K562 (cell line): ENCODE results near the gene ISG20L2. TPM values are rescaled to one million over a fixed set of nuclear protein-coding genes. Genes with fewer than 3 reads are reported as not detected.

Experiments used
- EWSR1 ChIP-seq: fragments of 450-650 bp; IDR thresholded peaks from 2 replicates; pipeline ENCODE4 v1.6.1; 2018; ENCODE audit warnings: borderline replicate concordance, mild to moderate bottlenecking, low read depth, moderate library complexity; ENCODE audit not compliant: partially characterized antibody
- SRSF7 ChIP-seq: fragments of 200-400 bp; formaldehyde crosslinking; optimal IDR thresholded peaks from 2 replicates; pipeline ENCODE3; 2017; ENCODE audit warnings: mild to moderate bottlenecking, low read depth, low read length
- ZFP36 ChIP-seq: fragments of 150-350 bp; IDR thresholded peaks from 2 replicates; pipeline ENCODE4 v1.6.1; 2018; ENCODE audit warnings: low read length, low read depth; ENCODE audit not compliant: partially characterized antibody
- ZKSCAN8 ChIP-seq: fragments of 200-800 bp; sonication (Bioruptor generic); IDR thresholded peaks from 2 replicates; pipeline ENCODE4 v1.6.1; 2016; ENCODE audit warnings: missing genetic modification characterization, missing compliant biosample characterization
- polyA plus RNA-seq, 8 experiments: library from polyadenylated mRNA; depleted of rRNA in 4 of 8; stranded (reverse) in 5 of 8; unstranded in 3 of 8; fragments of >200 nt; fragmentation: Nextera tagmentation in 2 of 8; fragmentation: Illumina TruSeq in 1 of 8; extraction: Ambion mirVana in 2 of 8; extraction: Trizol in 1 of 8; gene quantifications; 2 replicates each; pipeline versions ENCODE4 v1.2.1 to v1.2.3, GENCODE V29; 2011 to 2014; ENCODE audit warnings: inconsistent platforms in 1 of 8, missing spikeins in 1 of 8
- total RNA-seq, 7 experiments: library from RNA; depleted of rRNA in 6 of 7; stranded (reverse); fragments of >200 nt in 6 of 7; fragmentation: Illumina TruSeq in 2 of 7; extraction: Trizol in 2 of 7; gene quantifications; 2 replicates each; pipeline versions ENCODE4 v1.2.1 to v1.2.3, GENCODE V29; 2011 to 2021; ENCODE audit warnings: low replicate concordance in 1 of 7
- TF ChIP-seq, protein P1 (sequence below), 2 experiments: fragments of 450-650 bp; IDR thresholded peaks; 2 replicates each; pipeline ENCODE4 v1.6.1; 2016; ENCODE audit warnings: mild to moderate bottlenecking in 2 of 2, borderline replicate concordance in 1 of 2, low read depth in 1 of 2, moderate library complexity in 1 of 2
- TF ChIP-seq, protein P2 (sequence below): fragments of 250-450 bp; sonication (Bioruptor Pico); IDR thresholded peaks from 2 replicates; pipeline ENCODE4 v1.9.0; 2021; ENCODE audit warnings: mild to moderate bottlenecking
- TF ChIP-seq, protein P3 (sequence below): sonication (generic); formaldehyde crosslinking; IDR thresholded peaks from 2 replicates; pipeline ENCODE4 v1.8.0; 2022; ENCODE audit warnings: mild to moderate bottlenecking, missing genetic modification reagents

The ISG20L2 gene
- total and polyA plus RNA-seq, 9 of the 15 experiments (the other 6 are each of a cell fraction or from before 2014, with no cell fraction given) = 21.3 to 130 (median 50.3) TPM

DNA sequence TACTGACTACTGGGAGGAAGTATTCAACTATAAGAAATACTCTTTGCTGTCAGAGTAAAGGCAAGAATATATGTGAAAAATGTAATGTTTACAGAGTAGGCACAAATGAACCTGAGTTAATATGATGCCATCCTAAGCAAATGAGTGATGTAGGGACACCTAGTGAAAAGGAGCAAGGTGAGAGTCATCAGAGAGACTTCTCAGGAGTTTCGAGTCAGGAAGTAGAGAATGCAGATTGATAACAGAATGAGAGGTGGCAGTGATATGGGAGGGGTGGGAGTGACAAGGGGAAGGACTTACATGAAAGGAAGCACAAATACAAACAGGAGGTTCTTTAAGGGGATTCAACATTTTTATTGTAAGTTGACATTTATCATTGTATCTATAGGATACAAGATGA is 49.0 kb upstream of the ISG20L2 start (continued):
- TF ChIP-seq, protein P1, sequence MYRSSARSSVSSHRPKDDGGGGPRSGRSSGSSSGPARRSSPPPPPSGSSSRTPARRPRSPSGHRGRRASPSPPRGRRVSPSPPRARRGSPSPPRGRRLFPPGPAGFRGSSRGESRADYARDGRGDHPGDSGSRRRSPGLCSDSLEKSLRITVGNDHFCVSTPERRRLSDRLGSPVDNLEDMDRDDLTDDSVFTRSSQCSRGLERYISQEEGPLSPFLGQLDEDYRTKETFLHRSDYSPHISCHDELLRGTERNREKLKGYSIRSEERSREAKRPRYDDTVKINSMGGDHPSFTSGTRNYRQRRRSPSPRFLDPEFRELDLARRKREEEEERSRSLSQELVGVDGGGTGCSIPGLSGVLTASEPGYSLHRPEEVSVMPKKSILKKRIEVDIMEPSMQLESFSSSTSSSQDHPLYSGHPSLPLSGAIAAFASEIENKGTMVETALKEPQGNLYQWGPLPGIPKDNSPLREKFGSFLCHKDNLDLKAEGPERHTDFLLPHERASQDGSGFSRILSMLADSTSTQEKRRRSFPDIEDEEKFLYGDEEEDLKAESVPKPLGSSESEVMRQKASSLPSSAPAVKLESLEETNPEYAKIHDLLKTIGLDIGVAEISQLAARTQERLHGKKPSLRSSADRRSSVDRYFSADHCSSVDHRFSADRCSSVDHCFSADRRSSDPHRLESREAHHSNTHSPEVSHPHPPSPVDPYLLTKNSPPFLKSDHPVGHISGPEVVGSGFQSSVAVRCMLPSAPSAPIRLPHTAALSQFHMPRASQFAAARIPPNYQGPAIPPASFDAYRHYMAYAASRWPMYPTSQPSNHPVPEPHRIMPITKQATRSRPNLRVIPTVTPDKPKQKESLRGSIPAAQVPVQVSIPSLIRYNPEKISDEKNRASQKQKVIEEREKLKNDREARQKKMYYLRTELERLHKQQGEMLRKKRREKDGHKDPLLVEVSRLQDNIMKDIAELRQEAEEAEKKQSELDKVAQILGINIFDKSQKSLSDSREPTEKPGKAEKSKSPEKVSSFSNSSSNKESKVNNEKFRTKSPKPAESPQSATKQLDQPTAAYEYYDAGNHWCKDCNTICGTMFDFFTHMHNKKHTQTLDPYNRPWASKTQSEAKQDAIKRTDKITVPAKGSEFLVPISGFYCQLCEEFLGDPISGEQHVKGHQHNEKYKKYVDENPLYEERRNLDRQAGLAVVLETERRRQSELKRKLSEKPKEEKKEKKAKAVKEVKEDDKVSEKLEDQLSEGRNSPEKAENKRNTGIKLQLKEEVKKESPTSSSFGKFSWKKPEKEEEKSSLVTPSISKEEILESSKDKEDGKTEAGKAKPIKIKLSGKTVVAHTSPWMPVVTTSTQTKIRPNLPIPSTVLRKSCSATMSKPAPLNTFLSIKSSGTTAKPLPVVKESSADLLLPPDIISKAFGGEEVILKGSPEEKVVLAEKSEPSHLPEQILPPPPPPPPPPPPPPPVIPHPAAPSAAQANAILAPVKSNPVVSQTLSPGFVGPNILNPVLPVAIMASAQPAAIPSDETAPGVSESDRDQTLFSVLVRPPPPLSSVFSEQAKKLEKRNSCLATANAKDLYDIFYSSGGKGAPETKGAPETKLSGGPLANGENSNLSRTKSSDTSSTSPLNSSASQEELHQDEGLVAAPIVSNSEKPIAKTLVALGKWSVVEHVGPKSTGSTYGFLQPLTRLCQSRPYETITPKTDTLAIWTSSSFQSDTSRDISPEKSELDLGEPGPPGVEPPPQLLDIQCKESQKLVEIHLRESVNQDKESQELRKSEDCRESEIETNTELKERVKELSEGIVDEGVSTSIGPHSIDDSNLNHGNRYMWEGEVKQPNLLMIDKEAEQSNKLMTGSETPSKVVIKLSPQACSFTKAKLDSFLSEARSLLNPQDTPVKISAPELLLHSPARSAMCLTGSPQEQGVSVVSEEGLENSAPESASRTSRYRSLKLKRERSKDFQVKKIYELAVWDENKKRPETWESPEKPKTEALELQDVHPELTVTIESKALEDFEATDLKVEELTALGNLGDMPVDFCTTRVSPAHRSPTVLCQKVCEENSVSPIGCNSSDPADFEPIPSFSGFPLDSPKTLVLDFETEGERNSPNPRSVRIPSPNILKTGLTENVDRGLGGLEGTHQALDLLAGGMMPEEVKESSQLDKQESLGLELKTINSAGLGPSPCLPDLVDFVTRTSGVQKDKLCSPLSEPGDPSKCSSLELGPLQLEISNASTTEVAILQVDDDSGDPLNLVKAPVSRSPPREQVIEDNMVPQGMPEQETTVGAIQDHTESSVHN (IDR thresholded peaks at IDR 0.05; ENCODE audit: borderline replicate concordance in 1 of 2, low read depth in 1 of 2) = no peak
- TF ChIP-seq, protein P2, sequence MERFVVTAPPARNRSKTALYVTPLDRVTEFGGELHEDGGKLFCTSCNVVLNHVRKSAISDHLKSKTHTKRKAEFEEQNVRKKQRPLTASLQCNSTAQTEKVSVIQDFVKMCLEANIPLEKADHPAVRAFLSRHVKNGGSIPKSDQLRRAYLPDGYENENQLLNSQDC (CRISPR knock-in tag) = no peak
- no peak for TF ChIP-seq ZKSCAN8 (CRISPR knock-in tag)
- TF ChIP-seq ZFP36 = no peak
- TF ChIP-seq, protein P3, sequence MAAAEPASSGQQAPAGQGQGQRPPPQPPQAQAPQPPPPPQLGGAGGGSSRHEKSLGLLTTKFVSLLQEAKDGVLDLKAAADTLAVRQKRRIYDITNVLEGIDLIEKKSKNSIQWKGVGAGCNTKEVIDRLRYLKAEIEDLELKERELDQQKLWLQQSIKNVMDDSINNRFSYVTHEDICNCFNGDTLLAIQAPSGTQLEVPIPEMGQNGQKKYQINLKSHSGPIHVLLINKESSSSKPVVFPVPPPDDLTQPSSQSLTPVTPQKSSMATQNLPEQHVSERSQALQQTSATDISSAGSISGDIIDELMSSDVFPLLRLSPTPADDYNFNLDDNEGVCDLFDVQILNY (CRISPR knock-in tag) = no peak
- no peak for TF ChIP-seq EWSR1
- no peak for TF ChIP-seq SRSF7
